Left renal pelvis (tissue), 4 donors: ENCODE measurements around the gene CDC16. TPM values are rescaled to one million over a fixed set of nuclear protein-coding genes. Genes with fewer than 3 reads are reported as not detected.

Experiments
- polyA plus RNA-seq, 4 donors: library from polyadenylated mRNA; unstranded; fragments of 120-200 nt; gene quantifications; one replicate each; pipeline ENCODE4 v1.2.1, GENCODE V29; 2013; ENCODE audit not compliant: insufficient read length in 4 of 4

CDC16 gene
- polyA plus RNA-seq, 4 donors: 118 to 159 (median 122) TPM

Other genes starting within 250 kb of the CDC16 start
- gene RASA3, start 102.3 kb upstream of the CDC16 start, polyA plus RNA-seq: 10 to 100 TPM in 3 of 4 donors, 1 to 10 TPM in 1; 10.0 to 14.5 (median 12.6) TPM
- gene CFAP97D2, start 55.6 kb upstream of the CDC16 start, polyA plus RNA-seq: 1 to 10 TPM in 1 of 4 donors, not detected in 3; 6.7 TPM
- 100 to 1,000 TPM in 2 of 4 donors, 10 to 100 TPM in 2; 90.6 to 162 (median 109) TPM for gene UPF3A, start 46.7 kb downstream of the CDC16 start, polyA plus RNA-seq
- gene CHAMP1, start 79.6 kb downstream of the CDC16 start, polyA plus RNA-seq: 10 to 100 TPM; 29.4 to 44.6 (median 34.0) TPM